Astrocyte of the cerebellum (primary cell): Measurements from ENCODE around the gene SIRT2.

Experiments used
- DNase-seq: peaks from one replicate; pipeline ENCODE4 v3.0.0-alpha.2; 2011; ENCODE audit warnings: low read depth
- H3K4me3 ChIP-seq: 2 replicates; pipeline ENCODE4 v1.5.1; 2011; ENCODE audit warnings: mild to moderate bottlenecking, low read depth, low read length, moderate library complexity
- in situ Hi-C: cut with HindIII; loops from 2 replicates; pipeline ENCODE4 v1.10.0; 2017; ENCODE audit warnings: low sequenced_read_pairs
- TF ChIP-seq, protein P1 (sequence below): IDR thresholded peaks from 2 replicates; pipeline ENCODE4 v1.5.1; 2012; ENCODE audit warnings: low read length, low read depth, moderate library complexity, mild to moderate bottlenecking; ENCODE audit errors: missing control alignments

SIRT2 gene

GRCh38 chr19:38899447-38900201 lies at the start of gene SIRT2, which contains the start of gene NFKBIB:
TSS of gene SIRT2 (minus strand) at chr19:38899618. CDS start at chr19:38899521, 97 bp downstream.
TSS of gene NFKBIB (plus strand) at chr19:38899969. CDS start at chr19:38900033, 64 bp downstream.
- in situ Hi-C loops = no loop called here
- peak within 1 kb of the TSS; percentile 75 for H3K4me3 ChIP-seq
- TF ChIP-seq, protein P1, sequence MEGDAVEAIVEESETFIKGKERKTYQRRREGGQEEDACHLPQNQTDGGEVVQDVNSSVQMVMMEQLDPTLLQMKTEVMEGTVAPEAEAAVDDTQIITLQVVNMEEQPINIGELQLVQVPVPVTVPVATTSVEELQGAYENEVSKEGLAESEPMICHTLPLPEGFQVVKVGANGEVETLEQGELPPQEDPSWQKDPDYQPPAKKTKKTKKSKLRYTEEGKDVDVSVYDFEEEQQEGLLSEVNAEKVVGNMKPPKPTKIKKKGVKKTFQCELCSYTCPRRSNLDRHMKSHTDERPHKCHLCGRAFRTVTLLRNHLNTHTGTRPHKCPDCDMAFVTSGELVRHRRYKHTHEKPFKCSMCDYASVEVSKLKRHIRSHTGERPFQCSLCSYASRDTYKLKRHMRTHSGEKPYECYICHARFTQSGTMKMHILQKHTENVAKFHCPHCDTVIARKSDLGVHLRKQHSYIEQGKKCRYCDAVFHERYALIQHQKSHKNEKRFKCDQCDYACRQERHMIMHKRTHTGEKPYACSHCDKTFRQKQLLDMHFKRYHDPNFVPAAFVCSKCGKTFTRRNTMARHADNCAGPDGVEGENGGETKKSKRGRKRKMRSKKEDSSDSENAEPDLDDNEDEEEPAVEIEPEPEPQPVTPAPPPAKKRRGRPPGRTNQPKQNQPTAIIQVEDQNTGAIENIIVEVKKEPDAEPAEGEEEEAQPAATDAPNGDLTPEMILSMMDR = no peak
- DNase-seq = peak; percentile 99

DNA sequence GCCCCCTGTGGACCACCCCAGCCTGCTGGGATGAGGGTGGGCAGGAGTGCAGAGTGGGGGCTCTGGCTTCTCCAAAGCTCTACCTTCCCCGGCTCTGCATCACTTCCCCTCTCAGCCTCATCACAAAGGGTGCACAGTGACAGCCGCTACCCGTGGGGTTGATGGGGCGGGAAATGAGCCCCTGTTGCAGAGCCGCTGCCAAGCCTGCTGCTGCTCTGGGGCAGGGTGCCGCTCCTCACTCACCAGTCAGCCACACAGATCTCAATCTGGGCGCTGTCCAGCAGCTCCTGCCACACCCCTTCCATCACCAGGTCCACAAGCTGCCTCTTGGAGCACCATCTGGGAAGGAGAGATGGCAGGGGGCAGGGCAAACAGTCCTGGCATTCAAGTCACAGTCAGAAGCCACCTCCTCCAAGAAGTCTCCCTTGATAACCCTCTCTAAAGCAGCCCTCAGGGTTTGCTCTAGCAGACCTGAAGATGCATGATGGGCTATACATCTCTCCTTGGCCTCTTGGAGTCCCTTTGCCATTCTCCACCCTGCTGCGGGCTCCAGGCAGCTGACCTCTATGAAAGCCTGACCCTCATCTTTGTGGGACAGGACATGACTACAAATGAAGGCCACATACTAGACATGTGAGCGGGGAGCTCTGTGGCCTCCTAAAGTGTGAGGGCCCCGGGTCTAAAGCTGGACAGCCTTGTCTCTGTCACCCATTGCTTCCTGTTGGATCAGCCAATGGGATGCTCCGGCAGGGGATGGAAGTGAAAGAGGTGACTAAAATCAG lies 47.0 kb upstream of the SIRT2 start:
- no peak overlapping the region for H3K4me3 ChIP-seq
- TF ChIP-seq, protein P1 = no peak
- DNase-seq = no peak
- in situ Hi-C loops = no loop called here

DNA sequence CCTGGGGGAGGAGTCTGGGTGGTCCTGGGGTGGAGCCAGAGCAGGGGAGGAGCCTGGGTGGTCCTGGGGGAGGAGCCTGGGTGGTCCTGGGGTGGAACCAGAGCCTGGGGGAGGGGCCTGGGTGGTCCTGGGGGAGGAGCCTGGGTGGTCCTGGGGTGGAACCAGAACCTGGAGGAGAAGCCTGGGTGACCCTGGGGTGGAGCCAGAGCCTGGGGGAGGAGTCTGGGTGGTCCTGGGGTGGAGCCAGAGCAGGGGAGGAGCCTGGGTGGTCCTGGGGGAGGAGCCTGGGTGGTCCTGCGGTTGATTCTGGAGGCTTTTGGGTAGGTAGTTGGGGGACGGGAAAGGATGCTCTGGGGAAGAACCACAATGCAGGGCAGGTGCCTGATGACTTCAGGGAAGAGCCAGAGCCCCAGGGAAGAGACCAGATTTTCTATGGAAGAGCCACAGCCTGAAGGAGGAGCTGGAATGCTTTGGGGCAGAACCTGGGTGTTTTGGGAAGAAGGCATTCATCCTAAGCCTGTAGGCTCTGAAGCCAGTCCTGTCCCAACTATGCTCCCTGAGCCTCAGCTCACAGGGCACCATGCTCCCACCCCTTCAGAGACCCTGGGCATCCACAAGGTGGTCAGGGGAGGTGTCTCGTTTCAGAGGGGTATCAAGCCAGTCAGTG lies 46.3 kb upstream of the SIRT2 start:
- no peak overlapping the region for H3K4me3 ChIP-seq
- TF ChIP-seq, protein P1 = no peak
- in situ Hi-C loops = no loop called here
- no peak for DNase-seq

- TF ChIP-seq, protein P1 = no peak
- in situ Hi-C loops = no loop called here
- no peak for DNase-seq
- no peak overlapping the region for H3K4me3 ChIP-seq
These were observed 45.6 kb upstream of the SIRT2 start for GRCh38 chr19:38944981-38945506.

- no peak for DNase-seq
- TF ChIP-seq, protein P1 = no peak
- in situ Hi-C loops = no loop called here
- no peak overlapping the region for H3K4me3 ChIP-seq
These were observed 43.2 kb upstream of the SIRT2 start for GRCh38 chr19:38942471-38943181.
